GM21576 (cell line): ENCODE measurements around the gene FNDC5.

Source experiments
- ATAC-seq: cut with Tn5 transposase; IDR thresholded peaks from one replicate; pipeline ENCODE4 v1.9.1; 2021; ENCODE audit warnings: mild to moderate bottlenecking, moderate library complexity; ENCODE audit not compliant: unreplicated experiment

The FNDC5 gene

GRCh38 chr1:32898056-32898455 lies 27.3 kb upstream of the FNDC5 start:
- ATAC-seq, result no peak

- no peak for ATAC-seq
Measured at GRCh38 chr1:32897082-32898049, 26.7 kb upstream of the FNDC5 start.

- no peak for ATAC-seq
Measured at GRCh38 chr1:32896451-32896850, 25.7 kb upstream of the FNDC5 start.

- no peak for ATAC-seq
Measured at GRCh38 chr1:32895325-32896215, 24.9 kb upstream of the FNDC5 start.

GRCh38 chr1:32894681-32895080 lies 24.0 kb upstream of the FNDC5 start:
- ATAC-seq, result no peak

- no peak for ATAC-seq
Measured at GRCh38 chr1:32894019-32894600, 23.4 kb upstream of the FNDC5 start.

- ATAC-seq, result no peak
Measured at GRCh38 chr1:32893198-32894018, 22.7 kb upstream of the FNDC5 start.

GRCh38 chr1:32892368-32893197 lies 21.9 kb upstream of the FNDC5 start:
- ATAC-seq, result no peak

- no peak for ATAC-seq
Measured at GRCh38 chr1:32891630-32892029, 20.9 kb upstream of the FNDC5 start.

- ATAC-seq, result no peak
Measured at GRCh38 chr1:32891241-32891570, 20.5 kb upstream of the FNDC5 start.

- ATAC-seq, result no peak
Measured at GRCh38 chr1:32890516-32891240, 20.0 kb upstream of the FNDC5 start.

GRCh38 chr1:32889731-32890278 lies 19.1 kb upstream of the FNDC5 start:
- ATAC-seq, result no peak

GRCh38 chr1:32888677-32889420 lies 18.1 kb upstream of the FNDC5 start:
- ATAC-seq, result no peak

GRCh38 chr1:32888134-32888533 lies 17.4 kb upstream of the FNDC5 start:
- no peak for ATAC-seq

- ATAC-seq, result no peak
Measured at GRCh38 chr1:32887623-32888022, 16.9 kb upstream of the FNDC5 start.

- ATAC-seq, result no peak
Measured at GRCh38 chr1:32886828-32887414, 16.2 kb upstream of the FNDC5 start.

GRCh38 chr1:32886004-32886827 lies 15.5 kb upstream of the FNDC5 start, which contains the start of gene HPCA:
Gene HPCA (plus strand): TSS chr1:32886491. CDS start chr1:32888899, 2,408 bp downstream.
- ATAC-seq, result no peak
